HCT116 (cell line): ENCODE measurements around the gene MYOT.

ENCODE experiments used
- EZH2phosphoT487 ChIP-seq: fragments of 200-600 bp; IDR thresholded peaks from 2 replicates; pipeline ENCODE4 v1.6.1; 2018; ENCODE audit warnings: antibody characterized with exemption, borderline replicate concordance
- POLR2A ChIP-seq: IDR thresholded peaks from 2 replicates; pipeline ENCODE4 v1.7.0; 2011; ENCODE audit warnings: borderline replicate concordance; ENCODE audit not compliant: insufficient read depth, insufficient read length; ENCODE audit errors: extremely low read depth
- RAD21 ChIP-seq: IDR thresholded peaks from 2 replicates; pipeline ENCODE4 v1.6.1; 2012; ENCODE audit warnings: low read depth, mild to moderate bottlenecking
- REST ChIP-seq: IDR thresholded peaks from 2 replicates; pipeline ENCODE4 v1.6.1; 2012; ENCODE audit warnings: low read depth
- YY1 ChIP-seq: IDR thresholded peaks from 2 replicates; pipeline ENCODE4 v1.6.1; 2011; ENCODE audit warnings: low read length, low read depth, moderate library complexity, mild to moderate bottlenecking; ENCODE audit not compliant: insufficient replicate concordance; ENCODE audit errors: extremely low read depth
- TF ChIP-seq, protein P1 (sequence below), 3 experiments: fragments of 200-600 bp in 1 of 3; sonication (generic) in 1 of 3; IDR thresholded peaks in 2 of 3; conservative IDR thresholded peaks in 1 of 3; 2 replicates each; pipeline ENCODE4 v1.5.1; 2012 to 2017; ENCODE audit warnings: low read depth in 2 of 3, low read length in 2 of 3, antibody characterized with exemption in 1 of 3, borderline replicate concordance in 1 of 3, control low read depth in 1 of 3, mild to moderate bottlenecking in 1 of 3, mixed read lengths in 1 of 3, mixed run types in 1 of 3, moderate library complexity in 1 of 3; ENCODE audit not compliant: insufficient read depth in 1 of 3

GRCh38 chr5:137819766-137820165, 47.9 kb upstream of the MYOT start:
- TF ChIP-seq, protein P1, sequence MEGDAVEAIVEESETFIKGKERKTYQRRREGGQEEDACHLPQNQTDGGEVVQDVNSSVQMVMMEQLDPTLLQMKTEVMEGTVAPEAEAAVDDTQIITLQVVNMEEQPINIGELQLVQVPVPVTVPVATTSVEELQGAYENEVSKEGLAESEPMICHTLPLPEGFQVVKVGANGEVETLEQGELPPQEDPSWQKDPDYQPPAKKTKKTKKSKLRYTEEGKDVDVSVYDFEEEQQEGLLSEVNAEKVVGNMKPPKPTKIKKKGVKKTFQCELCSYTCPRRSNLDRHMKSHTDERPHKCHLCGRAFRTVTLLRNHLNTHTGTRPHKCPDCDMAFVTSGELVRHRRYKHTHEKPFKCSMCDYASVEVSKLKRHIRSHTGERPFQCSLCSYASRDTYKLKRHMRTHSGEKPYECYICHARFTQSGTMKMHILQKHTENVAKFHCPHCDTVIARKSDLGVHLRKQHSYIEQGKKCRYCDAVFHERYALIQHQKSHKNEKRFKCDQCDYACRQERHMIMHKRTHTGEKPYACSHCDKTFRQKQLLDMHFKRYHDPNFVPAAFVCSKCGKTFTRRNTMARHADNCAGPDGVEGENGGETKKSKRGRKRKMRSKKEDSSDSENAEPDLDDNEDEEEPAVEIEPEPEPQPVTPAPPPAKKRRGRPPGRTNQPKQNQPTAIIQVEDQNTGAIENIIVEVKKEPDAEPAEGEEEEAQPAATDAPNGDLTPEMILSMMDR (IDR thresholded peaks at IDR 0.05 in 2 of 3, conservative IDR thresholded peaks at IDR 0.05 in 1 of 3; ENCODE audit: borderline replicate concordance in 1 of 3, insufficient read depth in 1 of 3, low read depth in 2 of 3, low read length in 2 of 3) = no peak
- TF ChIP-seq REST (no peak), RAD21 (no peak), YY1 (no peak), EZH2phosphoT487 (no peak), POLR2A (no peak)
